Activated naive CD8-positive, alpha-beta T cell treated with anti-CD3 and anti-CD28 coated beads, Interleukin-2, amount 10 ng/mL, durations not matched to agents 7 days and 5 days (primary cell): ENCODE data around the gene RGS7. TPM values are rescaled to one million over a fixed set of nuclear protein-coding genes. Genes with fewer than 3 reads are reported as not detected.

Experiments
- ATAC-seq: fragments of 150-1000 bp; cut with Tn5 transposase; one replicate; pipeline ENCODE4 v1.10.0; 2021; ENCODE audit warnings: low read depth, moderate library complexity
- POLR2A ChIA-PET: fragments of 350-600 bp; sonication (Branson Sonifier 250); formaldehyde crosslinking; loops from one replicate; lab custom pipeline; 2021; ENCODE audit warnings: antibody characterized with exemption; lab: Charles Lee
- DNase-seq: peaks from one replicate; pipeline ENCODE4 v3.0.0; 2021
- H3K27ac Mint-ChIP-seq: one replicate; pipeline ENCODE4 v1.8.0; 2022; ENCODE audit warnings: mild to moderate bottlenecking, mixed read lengths
- H3K27me3 Mint-ChIP-seq: one replicate; pipeline ENCODE4 v1.8.0; 2022; ENCODE audit warnings: mild to moderate bottlenecking, moderate library complexity, mixed read lengths
- H3K36me3 Mint-ChIP-seq: one replicate; pipeline ENCODE4 v1.8.0; 2021; ENCODE audit warnings: mild to moderate bottlenecking, mixed read lengths
- H3K4me1 Mint-ChIP-seq: one replicate; pipeline ENCODE4 v1.8.0; 2021; ENCODE audit warnings: mixed read lengths
- H3K4me3 Mint-ChIP-seq: one replicate; pipeline ENCODE4 v1.8.0; 2022; ENCODE audit warnings: mild to moderate bottlenecking, moderate library complexity, mixed read lengths
- H3K9me3 Mint-ChIP-seq: one replicate; pipeline ENCODE4 v1.8.0; 2021; ENCODE audit warnings: mixed read lengths
- total RNA-seq, 2 experiments: library from RNA; stranded (reverse); gene quantifications; one replicate each; pipeline ENCODE4 v1.2.3, GENCODE V29; 2021

RGS7 gene
- total RNA-seq, 2 experiments from 2014 or later = not detected

- POLR2A ChIA-PET = no interaction called here
- peaks cover 5% of the 10 kb centered on the region for H3K9me3 Mint-ChIP-seq
- DNase-seq (no peak), ATAC-seq (no peak)
- no peaks in the 10 kb centered on the region for H3K4me1 Mint-ChIP-seq
- H3K4me3 Mint-ChIP-seq = no peak overlapping the region
- H3K36me3 Mint-ChIP-seq = no peaks in the 10 kb centered on the region
- H3K27ac Mint-ChIP-seq = no peak overlapping the region
- H3K27me3 Mint-ChIP-seq = no peaks in the 10 kb centered on the region
These were observed 415.2 kb downstream of the RGS7 start for GRCh38 chr1:240941701-240942370.

- Mint-ChIP-seq H3K9me3 (peaks cover 8% of the 10 kb centered on the region), H3K36me3 (no peaks in the 10 kb centered on the region), H3K27ac (no peak overlapping the region), H3K27me3 (no peaks in the 10 kb centered on the region), H3K4me3 (no peak overlapping the region), H3K4me1 (no peaks in the 10 kb centered on the region)
- DNase-seq (no peak), ATAC-seq (no peak)
- POLR2A ChIA-PET = no interaction called here
These were observed 419.9 kb downstream of the RGS7 start for GRCh38 chr1:240936911-240937668.

- Mint-ChIP-seq H3K9me3 (peaks cover 8% of the 10 kb centered on the region), H3K36me3 (no peaks in the 10 kb centered on the region), H3K4me1 (no peaks in the 10 kb centered on the region), H3K27me3 (no peaks in the 10 kb centered on the region), H3K27ac (no peak overlapping the region), H3K4me3 (no peak overlapping the region)
- POLR2A ChIA-PET = no interaction called here
- DNase-seq (no peak), ATAC-seq (no peak)
These were observed 421.1 kb downstream of the RGS7 start for GRCh38 chr1:240935920-240936319.

GRCh38 chr1:240931031-240931430 lies 426.0 kb downstream of the RGS7 start:
- POLR2A ChIA-PET = no interaction called here
- peaks cover 2% of the 10 kb centered on the region for H3K9me3 Mint-ChIP-seq
- H3K4me3 Mint-ChIP-seq = no peak overlapping the region

GRCh38 chr1:240928265-240928664 lies 428.7 kb downstream of the RGS7 start:
- POLR2A ChIA-PET = no interaction called here
- no peaks in the 10 kb centered on the region for H3K27me3 Mint-ChIP-seq
- H3K4me3 Mint-ChIP-seq = no peak overlapping the region
- no peak overlapping the region for H3K27ac Mint-ChIP-seq
- no peaks in the 10 kb centered on the region for H3K4me1 Mint-ChIP-seq
- no peaks in the 10 kb centered on the region for H3K36me3 Mint-ChIP-seq
- ATAC-seq (no peak), DNase-seq (no peak)
- H3K9me3 Mint-ChIP-seq = peaks cover 4% of the 10 kb centered on the region

More at GRCh38 chr1:240931031-240931430, 426.0 kb downstream of the RGS7 start:
- Mint-ChIP-seq H3K27me3 (no peaks in the 10 kb centered on the region), H3K27ac (no peak overlapping the region), H3K4me1 (no peaks in the 10 kb centered on the region), H3K36me3 (no peaks in the 10 kb centered on the region)
- no peak for ATAC-seq
- no peak for DNase-seq

GRCh38 chr1:240927821-240928220 lies 429.2 kb downstream of the RGS7 start:
- Mint-ChIP-seq H3K27me3 (no peaks in the 10 kb centered on the region), H3K27ac (no peak overlapping the region), H3K36me3 (no peaks in the 10 kb centered on the region), H3K4me1 (no peaks in the 10 kb centered on the region), H3K9me3 (peaks cover 4% of the 10 kb centered on the region), H3K4me3 (no peak overlapping the region)
- ATAC-seq (no peak), DNase-seq (no peak)
- POLR2A ChIA-PET = no interaction called here

GRCh38 chr1:240925273-240925672 lies 431.7 kb downstream of the RGS7 start:
- no peak overlapping the region for H3K4me3 Mint-ChIP-seq
- POLR2A ChIA-PET = no interaction called here
- H3K27ac Mint-ChIP-seq = no peak overlapping the region
- ATAC-seq (no peak), DNase-seq (no peak)
- H3K36me3 Mint-ChIP-seq = no peaks in the 10 kb centered on the region
- no peaks in the 10 kb centered on the region for H3K4me1 Mint-ChIP-seq
- no peaks in the 10 kb centered on the region for H3K27me3 Mint-ChIP-seq
- peaks cover 5% of the 10 kb centered on the region for H3K9me3 Mint-ChIP-seq

- H3K27ac Mint-ChIP-seq = no peak overlapping the region
- POLR2A ChIA-PET = no interaction called here
- no peaks in the 10 kb centered on the region for H3K27me3 Mint-ChIP-seq
- H3K4me3 Mint-ChIP-seq = no peak overlapping the region
- DNase-seq (no peak), ATAC-seq (no peak)
- peaks cover 4% of the 10 kb centered on the region for H3K9me3 Mint-ChIP-seq
- no peaks in the 10 kb centered on the region for H3K36me3 Mint-ChIP-seq
- no peaks in the 10 kb centered on the region for H3K4me1 Mint-ChIP-seq
These were observed 439.0 kb downstream of the RGS7 start for GRCh38 chr1:240917976-240918375.

GRCh38 chr1:240914506-240914905 lies 442.5 kb downstream of the RGS7 start:
- Mint-ChIP-seq H3K4me3 (no peak overlapping the region), H3K27me3 (no peaks in the 10 kb centered on the region), H3K4me1 (no peaks in the 10 kb centered on the region), H3K36me3 (no peaks in the 10 kb centered on the region), H3K9me3 (peaks cover 1% of the 10 kb centered on the region), H3K27ac (no peak overlapping the region)
- ATAC-seq (no peak), DNase-seq (no peak)
- POLR2A ChIA-PET = no interaction called here

- Mint-ChIP-seq H3K9me3 (no peaks in the 10 kb centered on the region), H3K4me3 (no peak overlapping the region), H3K4me1 (no peaks in the 10 kb centered on the region), H3K36me3 (no peaks in the 10 kb centered on the region), H3K27ac (no peak overlapping the region), H3K27me3 (no peaks in the 10 kb centered on the region)
- DNase-seq (no peak), ATAC-seq (no peak)
- POLR2A ChIA-PET = no interaction called here
These were observed 444.2 kb downstream of the RGS7 start for GRCh38 chr1:240912821-240913220.

- Mint-ChIP-seq H3K27me3 (no peaks in the 10 kb centered on the region), H3K4me1 (no peaks in the 10 kb centered on the region), H3K36me3 (no peaks in the 10 kb centered on the region), H3K27ac (no peak overlapping the region), H3K9me3 (no peaks in the 10 kb centered on the region), H3K4me3 (no peak overlapping the region)
- POLR2A ChIA-PET = no interaction called here
- ATAC-seq (no peak), DNase-seq (no peak)
These were observed 447.1 kb downstream of the RGS7 start for GRCh38 chr1:240909701-240910457.

- Mint-ChIP-seq H3K4me3 (no peak overlapping the region), H3K27ac (no peak overlapping the region), H3K4me1 (no peaks in the 10 kb centered on the region), H3K36me3 (no peaks in the 10 kb centered on the region), H3K27me3 (no peaks in the 10 kb centered on the region), H3K9me3 (peaks cover 3% of the 10 kb centered on the region)
- POLR2A ChIA-PET = no interaction called here
- ATAC-seq = no peak
- DNase-seq = no peak
These were observed 450.5 kb downstream of the RGS7 start for GRCh38 chr1:240906477-240906876.

GRCh38 chr1:240905225-240905765 lies 451.7 kb downstream of the RGS7 start:
- DNase-seq (no peak), ATAC-seq (no peak)
- H3K36me3 Mint-ChIP-seq = no peaks in the 10 kb centered on the region
- H3K9me3 Mint-ChIP-seq = peaks cover 4% of the 10 kb centered on the region
- H3K27me3 Mint-ChIP-seq = no peaks in the 10 kb centered on the region
- no peak overlapping the region for H3K4me3 Mint-ChIP-seq
- POLR2A ChIA-PET = no interaction called here
- no peak overlapping the region for H3K27ac Mint-ChIP-seq
- no peaks in the 10 kb centered on the region for H3K4me1 Mint-ChIP-seq
